ENCODE results near the gene CCL4L2.

GRCh38 chr17:36193216-36193775 lies 17.6 kb upstream of the CCL4L2 start:
- TF ChIP-seq ZBTB7A (tag by site-specific recombination; IDR thresholded peaks at IDR 0.05; ENCODE audit: low read depth) (no peak), HIC1 (tag by site-specific recombination; IDR thresholded peaks at IDR 0.05) (no peak)

Data from HEK293 (cell line).